Psoas muscle (tissue), 8 donors: Measurements from ENCODE around the gene MBLAC1. TPM values are rescaled to one million over a fixed set of nuclear protein-coding genes. Genes with fewer than 3 reads are reported as not detected.
A peak's percentile ranks its signal among the peaks of the same experiment; 100 is the strongest.

Experiments
- ATAC-seq, 4 donors: fragments of 200-7000 bp; cut with Tn5 transposase; one replicate each; pipeline ENCODE4 v1.9.1; 2020; ENCODE audit warnings: moderate library complexity in 3 of 4, mild to moderate bottlenecking in 2 of 4
- DNase-seq, 2 donors: peaks; one replicate each; pipeline ENCODE4 v3.0.0-alpha.2; 2020
- H3K27ac ChIP-seq: fragments of 200-600 bp; one replicate; pipeline ENCODE4 v1.8.0; 2022
- H3K27me3 ChIP-seq, 3 donors: fragments of 200-600 bp in 1 of 3; one replicate each; pipeline versions ENCODE4 v1.6.1 to v1.8.0; 2013 to 2022; ENCODE audit warnings: low read length in 2 of 3, mild to moderate bottlenecking in 2 of 3, moderate library complexity in 1 of 3; ENCODE audit not compliant: insufficient read depth in 3 of 3
- H3K36me3 ChIP-seq, 2 donors: fragments of 200-600 bp in 1 of 2; one replicate each; pipeline versions ENCODE4 v1.6.1 to v1.8.0; 2013 to 2022; ENCODE audit warnings: low read depth in 1 of 2, mild to moderate bottlenecking in 1 of 2, moderate library complexity in 1 of 2; ENCODE audit not compliant: insufficient read depth in 1 of 2
- H3K4me1 ChIP-seq: fragments of 200-600 bp; one replicate; pipeline ENCODE4 v1.8.0; 2022
- H3K4me3 ChIP-seq: fragments of 200-600 bp; one replicate; pipeline ENCODE4 v1.8.0; 2022; ENCODE audit warnings: mild to moderate bottlenecking
- H3K9me3 ChIP-seq: fragments of 200-600 bp; one replicate; pipeline ENCODE4 v1.8.0; 2022
- CTCF ChIP-seq: fragments of 200-600 bp; IDR thresholded peaks from one replicate; pipeline ENCODE4 v1.8.0; 2022; ENCODE audit warnings: antibody characterized with exemption
- WGBS, 3 donors: extraction: QIAGEN DNeasy Blood & Tissue Kit; methylation state at CpG; one replicate each; pipeline versions ENCODE4 v1.1.6 to v1.1.7; 2013; 5-methylcytosine and 5-hydroxymethylcytosine counted together
- intact Hi-C, 2 donors: fragments of 100-400 bp; cut with DNase I; formaldehyde crosslinking; loops; one replicate each; pipeline versions ENCODE4 v1.11.0 to v1.14.2; 2022
- polyA plus RNA-seq, 3 donors: library from polyadenylated mRNA; stranded (reverse); fragments of 200-250 nt; gene quantifications; one replicate each; pipeline ENCODE4 v1.2.3, GENCODE V29; 2013
- total RNA-seq, 4 donors: library from RNA; stranded (reverse); fragmentation: NEBNext Ultra II Directional in 2 of 4; extraction: Animal tissue kit (Norgen Biotek cat#: 25700) in 2 of 4; gene quantifications; one replicate each; pipeline versions ENCODE4 v1.2.1 to v1.2.4, GENCODE V29; 2021 to 2023
- donor health status: healthy with polysubstance abuse.
- donor health status: DM: no; HTN: no; CAD: no; lungs with moderate emphysema.
- donor health status: Bipolar disorder and iron deficiency.
- donor health status: healthy.
- donor health status: DM: yes; HTN: yes; CAD: no.
- donor health status: DM: no; HTN: no; CAD: no.
- donor health status: DM: no; HTN: no; CAD: no.
- donor health status: DM: yes; HTN: yes; CAD: no.

The MBLAC1 gene
- total and polyA plus RNA-seq, 7 donors, result 0.91 to 3.8 (median 2.0) TPM

- H3K36me3 ChIP-seq, result peaks cover 4 to 66% of the 10 kb centered on the region in 2 donors
- H3K27ac ChIP-seq, result no peak overlapping the region
- H3K9me3 ChIP-seq, result no peaks in the 10 kb centered on the region
- DNase-seq (no peak), ATAC-seq (no peak)
- WGBS, 3 donors, result 54 to 64% (median 58%) methylated on average over 19 of the region's 19 CpGs
- H3K27me3 ChIP-seq, result no peaks in the 10 kb centered on the region
- no peak overlapping the region for H3K4me3 ChIP-seq
- no peak for TF ChIP-seq CTCF
- intact Hi-C loops, result loop anchor here in 1 of 2 donors (5.0 kb wide), 1 partner anchor 36 kb away; the partner anchor contains the start of gene MBLAC1
- peaks cover 21% of the 10 kb centered on the region for H3K4me1 ChIP-seq
These were observed 35.2 kb upstream of the MBLAC1 start for GRCh38 chr7:100091411-100092181.

- peaks cover 8 to 80% of the 10 kb centered on the region in 2 donors for H3K36me3 ChIP-seq
- H3K9me3 ChIP-seq, result no peaks in the 10 kb centered on the region
- H3K4me1 ChIP-seq, result peaks cover 19% of the 10 kb centered on the region
- H3K27ac ChIP-seq, result peak overlapping the region; percentile 16
- no peak overlapping the region for H3K4me3 ChIP-seq
- intact Hi-C loops, result loop anchor here in 1 of 2 donors (5.0 kb wide), 1 partner anchor 34 kb away; the partner anchor contains the start of gene MBLAC1
- no peak for TF ChIP-seq CTCF
- DNase-seq, result no peak
- no peak for ATAC-seq
- no peaks in the 10 kb centered on the region for H3K27me3 ChIP-seq
- WGBS, 3 donors, result 35 to 45% (median 41%) methylated on average over 8 of the region's 8 CpGs
These were observed 33.7 kb upstream of the MBLAC1 start for GRCh38 chr7:100093054-100093453.

- Histone ChIP-seq H3K27ac (peak overlapping the region; percentile 16), H3K27me3 (no peaks in the 10 kb centered on the region), H3K36me3 (peaks cover 8 to 85% of the 10 kb centered on the region in 2 donors), H3K4me3 (no peak overlapping the region), H3K4me1 (peaks cover 16% of the 10 kb centered on the region), H3K9me3 (no peaks in the 10 kb centered on the region)
- 18 to 27% (median 25%) methylated on average over 13 of the region's 13 CpGs for WGBS, 3 donors
- TF ChIP-seq CTCF, result no peak
- no peak for DNase-seq
- intact Hi-C loops, result loop anchor here in 1 of 2 donors (5.0 kb wide), 1 partner anchor 34 kb away; the partner anchor contains the start of gene MBLAC1
- peak in 2 of 4 donors; percentile 3 to 19 for ATAC-seq
These were observed 33.3 kb upstream of the MBLAC1 start for GRCh38 chr7:100093498-100093897.

GRCh38 chr7:100093925-100094486, 32.8 kb upstream of the MBLAC1 start:
- ATAC-seq (no peak), DNase-seq (no peak)
- WGBS, 3 donors, result 56 to 68% (median 57%) methylated on average over 16 of the region's 16 CpGs
- no peaks in the 10 kb centered on the region for H3K9me3 ChIP-seq
- no peak overlapping the region for H3K4me3 ChIP-seq
- TF ChIP-seq CTCF, result no peak
- H3K27ac ChIP-seq, result peak overlapping the region; percentile 16
- no peaks in the 10 kb centered on the region for H3K27me3 ChIP-seq
- H3K36me3 ChIP-seq, result peaks cover 12 to 90% of the 10 kb centered on the region in 2 donors
- H3K4me1 ChIP-seq, result peaks cover 16% of the 10 kb centered on the region
- intact Hi-C loops, result loop anchor here in 1 of 2 donors (5.0 kb wide), 1 partner anchor 33 kb away; the partner anchor contains the start of gene MBLAC1
